ENCODE measurements around the gene BBIP1. TPM values are rescaled to one million over a fixed set of nuclear protein-coding genes. Genes with fewer than 3 reads are reported as not detected.

Gene BBIP1, protein sequence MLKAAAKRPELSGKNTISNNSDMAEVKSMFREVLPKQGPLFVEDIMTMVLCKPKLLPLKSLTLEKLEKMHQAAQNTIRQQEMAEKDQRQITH
- total RNA-seq (2011; cell fraction: chromatin; rRNA removed; ENCODE audit: low replicate concordance), result 8.1 and 22.8 TPM in 2 replicates
- total RNA-seq (2011; cell fraction: nucleolus; rRNA removed), result 5.1 and 5.5 TPM in 2 replicates
- 9.8 and 37.7 TPM in 2 replicates for total RNA-seq (2011; cell fraction: nucleoplasm; rRNA removed)
- total RNA-seq (2014; rRNA removed) (5.2 and 12.2 TPM in 2 replicates), total RNA-seq (2014; rRNA removed; fragmentation: Illumina TruSeq; extraction: Trizol) (19.4 and 21.2 TPM in 2 replicates), total RNA-seq (2015; rRNA removed; fragmentation: Illumina TruSeq; extraction: Trizol) (18.1 and 18.9 TPM in 2 replicates), total RNA-seq (2021) (12.5 and 17.2 TPM in 2 replicates), polyA plus RNA-seq (2011; rRNA removed) (19.2 and 24.2 TPM in 2 replicates), polyA plus RNA-seq (2014; fragmentation: Illumina TruSeq; extraction: Trizol) (23.0 and 27.8 TPM in 2 replicates), polyA plus RNA-seq (2014; fragmentation: Nextera tagmentation; extraction: Ambion mirVana) (10 to 100 TPM; 30.6 to 31.0 TPM), polyA plus RNA-seq (2014; rRNA removed) (14.1 and 17.3 TPM in 2 replicates), polyA minus RNA-seq (2011; rRNA and poly(A)+ RNA removed) (17.2 and 21.9 TPM in 2 replicates), Bru-seq, nascent RNA (percentile 64 among the genes with signal in this experiment), BruChase-seq, experiment 1, labeled RNA remaining after a 2-hour chase (percentile 70 among the genes with signal in this experiment), BruChase-seq, experiment 2, labeled RNA remaining after a 6-hour chase (percentile 69 among the genes with signal in this experiment)
- polyA plus RNA-seq (2011; cell fraction: cytosol; rRNA removed), result 2.6 and 4.7 TPM in 2 replicates
- polyA plus RNA-seq (2011; cell fraction: nucleus; rRNA removed), result 8.6 and 11.2 TPM in 2 replicates
- polyA plus RNA-seq (2012), result 17.8 and 20.6 TPM in 2 replicates
- polyA minus RNA-seq (2011; cell fraction: cytosol; rRNA and poly(A)+ RNA removed), result 3.5 and 5.2 TPM in 2 replicates
- polyA minus RNA-seq (2011; cell fraction: nucleus; rRNA and poly(A)+ RNA removed), result 7.0 and 15.1 TPM in 2 replicates
- long read RNA-seq, experiment 1, transcript BBIP1-207 (4 exons, 2,119 nt), result major isoform, 11 of 17 reads
- long read RNA-seq, experiment 1, partial matches to known transcripts, result 0 of 17 reads
- long read RNA-seq, experiment 1, other reads (novel, unspliced or antisense), result 3 of 17 reads
- long read RNA-seq, experiment 2, full-length matches to known transcripts, result 6 of 7 reads
- long read RNA-seq, experiment 2, partial matches to known transcripts, result 0 of 7 reads
- long read RNA-seq, experiment 2, other reads (novel, unspliced or antisense), result 1 of 7 reads
- long read RNA-seq, experiment 3, transcript BBIP1-207 (4 exons, 2,119 nt), result major isoform, 8 of 11 reads
- long read RNA-seq, experiment 3, partial matches to known transcripts, result 2 of 11 reads
- long read RNA-seq, experiment 3, other reads (novel, unspliced or antisense), result 1 of 11 reads

DNA sequence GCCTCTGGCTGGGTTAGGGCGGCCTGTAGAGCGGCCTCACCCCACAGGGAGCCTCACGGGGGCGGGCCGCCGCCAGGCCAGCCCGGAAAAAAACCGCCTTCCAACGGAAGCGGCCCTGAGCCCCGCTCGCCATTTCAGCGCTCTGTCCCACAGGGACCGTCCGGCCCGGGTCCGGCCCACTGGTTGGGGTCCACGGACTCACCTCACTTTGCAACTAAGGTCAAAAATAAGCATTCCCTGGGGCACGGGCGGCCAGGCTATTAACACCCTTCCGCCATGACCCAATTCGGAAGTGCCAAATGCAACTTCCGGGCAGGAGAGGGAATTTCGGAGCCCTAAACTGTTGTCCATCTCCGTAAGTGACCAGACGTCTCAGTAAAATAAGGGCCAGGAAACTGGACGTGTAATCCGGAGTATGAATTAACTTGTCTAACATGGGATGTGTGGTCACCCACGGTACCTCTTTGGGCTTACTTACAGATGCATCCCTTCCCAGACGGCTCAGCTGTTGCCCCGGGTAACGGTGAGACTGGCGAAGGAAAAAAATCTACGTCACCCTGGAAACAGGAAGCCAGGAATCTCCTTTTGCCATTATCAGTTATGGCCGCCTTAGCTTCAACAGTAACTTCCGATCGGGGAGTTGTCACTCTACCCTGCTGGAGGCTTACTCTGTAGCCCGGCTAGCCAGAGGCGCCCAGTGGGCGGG is at the start of gene BBIP1:
Gene BBIP1, minus strand, starts transcription at position 538 of the 706 bp plus-strand sequence. CDS start 1,023 bp downstream, outside the sequence.
- BruUV-seq (replicated peaks), result TSS peak; percentile 63
- intact Hi-C loops (cut with micrococcal nuclease) (no loop called here), in situ Hi-C loops (cut with MboI) (no loop called here)
- Histone ChIP-seq H3K4me2 (ENCODE audit: insufficient read depth, low read length) (peak within 1 kb of the TSS; percentile 95), H3K4me1 (replicated peaks in 1 of 2; ENCODE audit: control insufficient read depth in 2 of 2, insufficient read depth in 2 of 2, low read length in 2 of 2) (peaks cover 0 to 15% of the 10 kb centered on the region in 2 experiments; a peak in 2 of 5 replicates), H3K27me3 (ENCODE audit: control insufficient read depth in 2 of 2, insufficient read depth in 2 of 2, low read length in 2 of 2) (no peaks in the 10 kb centered on the region), H2AFZ (ENCODE audit: low read depth, low read length) (peak within 1 kb of the TSS; percentile 99), H3K79me2 (ENCODE audit: control insufficient read depth, insufficient read depth, low read length) (peaks cover 46% of the 10 kb centered on the region), H3K9me3 (replicated peaks; ENCODE audit: control insufficient read depth, insufficient read depth, low read depth, low read length) (no peaks in the 10 kb centered on the region), H3K27ac (ENCODE audit: extremely low read depth, low read depth, low read length) (peak within 1 kb of the TSS; percentile 99), H3K36me3 (ENCODE audit: control insufficient read depth, insufficient read depth, low read length) (no peaks in the 10 kb centered on the region), H4K20me1 (replicated peaks; ENCODE audit: control insufficient read depth, insufficient read depth, low read length) (no peaks in the 10 kb centered on the region), H3K4me3 (peak within 1 kb of the TSS; percentile 90), H3K9ac (ENCODE audit: insufficient read depth in 1 of 2, low read depth in 2 of 2, low read length in 2 of 2) (peak within 1 kb of the TSS; percentile 95 to 98), H3K9me1 (ENCODE audit: control insufficient read depth, insufficient read depth, low read length) (no peaks in the 10 kb centered on the region)
- ChIA-PET CTCF (ENCODE audit: low intra/inter-chr PET ratio) (no interaction called here), POLR2A (interaction anchor here (0.6 to 2.4 kb wide), 16 partner anchors 8 to 1114 kb away, joined by 3 to 16 read pairs (median 4); partner anchors contain the start of gene PDCD4)
- WGBS (ENCODE audit: insufficient coverage, low coverage, missing lambda C conversion rate), result 2% methylated on average over 31 of the region's 40 CpGs
- peak; percentile 99 for FAIRE-seq
- ATAC-seq, result peak; percentile 91
- DNase-seq (ENCODE audit: extremely low read depth in 1 of 4, low spot score in 3 of 4), result no peak
- TF ChIP-seq MEIS2 (IDR thresholded peaks at IDR 0.05; ENCODE audit: partially characterized antibody) (peak; percentile 54), NR2C2 (CRISPR knock-in tag; IDR thresholded peaks at IDR 0.05) (no peak), NR2C2 (tag; IDR thresholded peaks at IDR 0.05) (peak; percentile 78), RNF2 (IDR thresholded peaks at IDR 0.05) (0 out of 2 replicates have a peak, but pooled peaks have one; percentile 15), GABPA (tag; conservative IDR thresholded peaks at IDR 0.05; ENCODE audit: low read depth) (peak; percentile 96), RBBP5 (IDR thresholded peaks at IDR 0.05; ENCODE audit: borderline replicate concordance, insufficient read depth, low read length, poor library complexity, severe bottlenecking) (peak; percentile 75), POLR2B (IDR thresholded peaks at IDR 0.05; ENCODE audit: low read depth, partially characterized antibody) (peak; percentile 71), ESRRA (IDR thresholded peaks at IDR 0.05; ENCODE audit: borderline replicate concordance, low read depth) (peak; percentile 19; the same call in 1 of the 2 replicates), HDAC6 (IDR thresholded peaks at IDR 0.05; ENCODE audit: low read depth, low read length) (no peak), ZNF212 (CRISPR knock-in tag; IDR thresholded peaks at IDR 0.05) (no peak), RBFOX2 (IDR thresholded peaks at IDR 0.05; ENCODE audit: low read depth, low read length) (peak; percentile 97), CREM (IDR thresholded peaks at IDR 0.05; ENCODE audit: low read depth) (peak; percentile 86)
- TF ChIP-seq, protein P1, sequence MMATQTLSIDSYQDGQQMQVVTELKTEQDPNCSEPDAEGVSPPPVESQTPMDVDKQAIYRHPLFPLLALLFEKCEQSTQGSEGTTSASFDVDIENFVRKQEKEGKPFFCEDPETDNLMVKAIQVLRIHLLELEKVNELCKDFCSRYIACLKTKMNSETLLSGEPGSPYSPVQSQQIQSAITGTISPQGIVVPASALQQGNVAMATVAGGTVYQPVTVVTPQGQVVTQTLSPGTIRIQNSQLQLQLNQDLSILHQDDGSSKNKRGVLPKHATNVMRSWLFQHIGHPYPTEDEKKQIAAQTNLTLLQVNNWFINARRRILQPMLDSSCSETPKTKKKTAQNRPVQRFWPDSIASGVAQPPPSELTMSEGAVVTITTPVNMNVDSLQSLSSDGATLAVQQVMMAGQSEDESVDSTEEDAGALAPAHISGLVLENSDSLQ (IDR thresholded peaks at IDR 0.05), result peak; percentile 86

All from K562 (cell line).